GM21423 (cell line): Measurements from ENCODE around the gene FASTK.

Experiments used
- ATAC-seq: cut with Tn5 transposase; IDR thresholded peaks from one replicate; pipeline ENCODE4 v1.9.1; 2021; ENCODE audit warnings: mild to moderate bottlenecking, moderate library complexity; ENCODE audit not compliant: unreplicated experiment

FASTK gene

DNA sequence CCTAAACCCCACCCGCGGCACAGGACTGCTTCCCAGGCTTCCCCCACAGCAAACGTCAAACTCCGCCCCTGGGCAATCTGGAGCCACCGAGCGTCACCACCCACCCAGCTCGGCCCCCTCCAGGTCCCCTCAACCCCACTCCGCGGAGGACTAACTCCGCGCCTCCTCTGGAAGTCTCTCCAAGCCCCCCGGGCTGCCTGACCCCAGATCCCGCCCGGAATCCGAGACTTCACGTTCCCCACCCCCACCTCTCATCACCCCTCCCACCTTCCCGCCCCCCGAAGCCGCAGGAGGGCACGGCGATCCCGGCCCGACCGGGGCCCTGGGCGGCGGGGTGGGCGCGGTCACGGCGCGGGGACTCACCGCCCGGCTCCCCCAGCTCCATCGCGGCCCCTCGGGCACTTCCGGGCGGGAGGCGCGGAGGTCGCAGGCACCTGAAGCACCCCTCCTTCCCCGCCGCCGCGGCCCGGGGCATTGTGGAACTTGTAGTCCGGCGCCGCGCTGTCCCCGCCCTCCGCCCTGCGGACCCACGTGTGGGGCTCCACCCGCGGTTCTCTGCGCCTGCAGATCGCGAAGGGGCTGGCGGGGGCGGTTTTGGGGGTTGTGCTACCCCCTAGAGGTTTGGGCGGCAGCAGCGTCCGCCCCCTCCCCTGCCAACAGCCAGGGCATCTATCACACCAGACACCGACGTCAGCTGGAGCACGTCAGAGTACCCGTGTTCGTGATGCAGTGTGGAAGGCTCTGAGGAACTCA is 2.6 kb upstream of the FASTK start, which contains the start of gene TMUB1:
Gene TMUB1, minus strand, starts transcription at position 423 of the 753 bp plus-strand sequence. CDS start 930 bp downstream, outside the sequence.
- peak; percentile 42 for ATAC-seq

DNA sequence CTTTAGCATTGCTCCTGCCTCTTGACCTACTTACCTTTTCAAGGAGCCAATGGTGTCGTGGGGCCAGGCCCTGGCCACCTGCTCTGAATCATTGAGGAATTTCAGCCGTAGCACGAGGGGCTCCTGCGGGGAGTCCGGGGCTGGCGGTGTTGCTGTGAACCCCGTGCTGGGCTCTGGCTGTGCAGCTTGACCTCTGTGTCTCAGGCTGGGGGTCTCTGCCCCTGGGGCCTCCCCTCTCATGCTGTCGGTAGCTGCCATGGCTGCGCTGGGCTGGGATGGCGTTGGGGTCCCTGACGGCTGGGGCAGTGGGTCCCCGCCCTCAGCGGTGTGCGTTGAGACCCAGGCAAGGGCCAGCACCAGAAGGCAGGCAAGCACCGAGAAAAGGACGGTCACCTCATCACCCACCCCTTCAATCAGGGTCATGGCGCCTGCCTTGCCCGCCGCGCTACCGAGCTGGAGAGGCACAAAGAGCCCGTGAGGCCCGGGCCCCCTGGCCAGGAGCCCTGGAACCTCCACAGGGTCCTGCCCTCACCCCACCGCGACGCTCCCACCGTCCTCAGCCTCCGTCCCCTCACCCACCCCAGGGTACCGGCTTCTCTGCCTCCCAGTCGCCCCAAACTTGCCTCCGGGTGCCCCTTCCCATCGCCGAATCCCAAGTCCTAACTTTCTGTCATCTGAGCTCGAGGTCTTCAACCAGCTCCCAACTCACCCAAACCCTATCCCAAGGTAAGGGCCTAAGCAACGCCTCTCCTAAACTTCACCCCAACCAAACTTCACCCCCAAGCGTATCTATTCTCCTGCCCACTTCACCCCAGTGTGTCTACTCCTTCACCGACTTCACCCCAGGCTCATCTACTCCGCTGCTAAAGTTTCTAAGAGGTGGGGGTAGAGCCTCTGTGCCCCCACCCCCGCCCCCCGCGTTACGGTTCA is 1.8 kb upstream of the FASTK start:
- ATAC-seq = no peak

DNA sequence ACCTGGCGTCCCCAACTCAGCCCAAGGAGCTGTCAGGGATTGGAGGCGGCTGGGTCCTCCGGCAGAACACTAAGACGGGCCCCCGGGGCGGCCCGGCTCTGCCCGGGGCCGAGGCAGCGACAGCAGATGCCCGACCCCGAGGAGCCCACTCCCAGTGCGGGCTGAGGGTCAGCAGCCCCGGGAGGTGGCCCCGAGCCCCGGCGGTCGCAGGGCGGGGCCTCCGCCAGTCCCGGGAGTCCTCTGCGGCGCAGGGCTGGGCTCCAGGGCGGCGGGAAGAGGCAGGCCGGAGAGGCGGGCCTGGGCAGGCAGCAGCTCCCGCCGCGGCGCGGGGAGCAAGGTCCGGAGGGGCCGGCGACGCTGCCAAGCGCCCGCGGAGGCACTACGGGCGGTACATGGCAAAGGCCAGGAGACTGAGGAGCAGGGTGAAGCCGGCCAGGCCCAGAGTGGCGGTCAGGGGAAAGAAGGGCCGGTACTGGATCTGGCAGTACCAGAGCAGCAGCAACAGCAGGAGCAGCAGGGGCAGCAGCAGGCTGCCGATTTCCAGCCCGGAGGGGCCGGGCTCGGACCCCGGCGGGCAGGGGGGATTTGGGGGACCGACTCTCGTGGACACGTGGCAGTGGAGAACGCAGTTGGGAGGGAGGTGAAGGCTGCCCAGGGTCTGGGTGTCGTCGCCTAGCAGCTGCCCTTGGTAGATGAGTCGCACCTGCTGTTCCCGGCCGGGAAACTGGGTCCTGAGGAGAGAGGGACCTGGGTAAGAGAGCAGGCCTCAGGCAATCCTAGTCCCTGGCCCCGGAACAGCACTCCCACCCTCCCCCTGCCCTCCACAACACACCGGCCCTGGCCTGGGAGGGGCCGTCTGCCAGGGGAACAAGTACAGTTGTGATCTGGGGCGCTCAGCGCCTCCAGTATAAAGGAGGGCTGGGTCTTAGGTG is 827 bp upstream of the FASTK start:
- ATAC-seq = no peak

DNA sequence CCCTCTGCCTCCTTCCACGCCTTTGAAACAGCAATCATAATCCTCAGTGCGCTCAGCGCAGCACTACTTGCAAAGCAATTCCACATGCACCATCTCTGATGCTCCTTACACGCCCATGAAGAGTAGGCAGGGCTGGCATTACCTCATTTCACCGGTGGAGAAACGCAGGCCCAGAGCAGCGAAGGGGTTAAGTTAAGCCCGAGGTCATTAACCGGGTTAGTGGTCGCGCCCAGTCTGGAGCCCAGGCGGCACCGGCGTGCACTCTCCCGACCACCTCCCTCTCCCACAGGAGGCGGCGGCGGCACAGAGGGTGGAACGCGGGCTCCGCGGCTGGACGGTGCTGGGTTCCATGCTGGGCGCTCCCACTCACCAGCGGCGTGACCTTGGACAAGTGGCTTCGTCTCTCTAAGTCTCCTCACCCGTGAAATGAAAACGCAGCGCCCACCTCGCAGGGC is 515 bp downstream of the FASTK start:
- ATAC-seq = no peak

DNA sequence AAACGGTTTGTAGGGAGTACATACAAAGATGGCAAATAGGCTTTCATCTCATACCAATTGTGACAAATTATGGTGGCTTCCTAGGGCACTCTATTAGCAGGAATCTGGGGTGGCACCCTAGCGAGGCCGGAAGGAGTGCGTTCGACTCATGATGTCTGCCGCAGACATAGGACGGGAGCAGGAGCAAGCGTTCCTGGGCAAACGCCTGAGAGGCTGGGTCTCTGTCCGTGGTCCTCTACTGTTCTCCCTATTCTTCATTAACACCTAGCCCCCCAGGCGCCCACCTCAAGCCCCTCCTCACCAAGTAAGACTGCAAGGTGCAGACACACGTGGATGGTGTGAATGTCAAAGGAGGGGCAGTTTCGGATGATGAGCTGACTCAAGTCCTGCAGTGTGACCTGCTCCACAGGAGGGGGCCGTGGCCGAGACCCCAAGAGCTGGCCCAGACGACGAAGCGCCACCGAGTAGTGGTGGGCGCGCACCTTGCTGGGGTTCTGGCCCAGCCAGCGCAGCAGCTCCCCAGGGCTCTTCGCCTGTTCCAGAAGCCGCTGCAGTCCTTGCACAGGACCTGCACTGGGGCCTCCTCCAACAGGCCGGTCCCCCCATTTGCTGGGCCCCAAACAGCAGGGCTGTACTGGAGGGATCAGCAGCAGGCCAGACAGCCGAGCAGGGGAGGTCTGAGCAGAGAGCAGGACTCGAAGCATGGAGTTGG is 1.3 kb downstream of the FASTK start:
- no peak for ATAC-seq

DNA sequence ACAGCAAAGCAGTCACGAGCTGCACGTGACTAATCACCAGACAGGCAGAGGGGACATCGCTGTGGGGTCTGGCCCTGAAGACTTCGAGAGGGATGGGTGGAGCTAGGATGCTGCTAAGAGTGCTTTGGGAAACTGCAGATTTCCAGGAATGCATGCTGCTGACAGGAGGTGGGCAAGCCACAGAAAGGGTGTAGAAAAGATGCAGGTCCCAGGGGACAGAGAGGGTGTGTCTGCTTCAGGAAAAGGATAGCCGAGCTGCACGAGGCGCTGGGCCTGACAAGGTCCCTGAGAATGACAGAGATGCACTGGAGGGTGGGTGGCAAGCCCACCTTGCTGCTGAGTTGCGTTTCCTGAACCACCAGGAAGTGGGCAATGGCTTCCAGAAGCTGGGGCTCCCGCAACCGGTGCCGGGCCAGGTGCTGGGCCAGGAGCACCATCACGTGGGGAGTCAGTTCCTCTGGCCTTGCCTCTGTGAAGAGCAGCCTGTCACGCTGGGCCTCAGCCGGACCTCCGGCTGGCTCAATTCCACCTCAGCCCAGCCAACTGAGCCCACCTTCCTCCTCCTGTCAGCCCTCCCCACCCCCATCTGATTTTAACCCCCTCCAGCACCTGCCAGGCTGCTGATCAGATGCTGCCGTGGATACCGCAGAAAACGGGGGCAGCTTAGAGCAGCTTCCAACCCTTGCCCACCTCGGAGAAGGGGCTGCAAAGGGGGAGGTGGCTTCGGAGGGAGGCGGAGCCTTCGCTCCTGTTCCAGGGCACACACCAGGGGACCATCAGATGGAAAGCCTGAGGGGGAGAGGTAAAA is 2.2 kb downstream of the FASTK start:
- ATAC-seq = no peak

DNA sequence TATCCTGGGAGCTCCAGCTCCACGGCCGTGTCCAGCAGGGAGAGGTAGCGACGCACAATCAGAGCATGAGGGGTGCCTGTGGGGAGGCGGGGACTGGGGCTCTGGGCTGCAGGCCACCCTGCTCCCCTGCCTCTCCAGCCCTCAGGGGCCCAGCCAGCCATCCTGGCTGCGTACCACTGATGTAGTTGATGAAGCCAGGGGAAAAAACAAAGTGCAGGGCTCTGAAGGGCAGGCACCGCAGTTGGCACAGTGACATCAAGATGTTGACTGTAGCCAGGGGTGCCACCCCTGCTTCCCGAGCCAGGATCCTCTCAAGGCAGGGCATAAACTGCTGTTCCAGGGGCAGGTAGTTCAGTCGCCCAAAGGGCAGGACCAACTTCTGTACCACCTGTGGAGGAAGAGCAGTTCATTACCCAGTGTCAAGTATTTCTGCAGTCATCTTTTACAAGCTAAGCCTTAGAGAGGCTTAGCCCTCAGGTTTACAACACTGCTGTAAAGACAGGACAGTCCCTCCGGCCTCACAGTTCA is 2.8 kb downstream of the FASTK start:
- ATAC-seq = no peak

DNA sequence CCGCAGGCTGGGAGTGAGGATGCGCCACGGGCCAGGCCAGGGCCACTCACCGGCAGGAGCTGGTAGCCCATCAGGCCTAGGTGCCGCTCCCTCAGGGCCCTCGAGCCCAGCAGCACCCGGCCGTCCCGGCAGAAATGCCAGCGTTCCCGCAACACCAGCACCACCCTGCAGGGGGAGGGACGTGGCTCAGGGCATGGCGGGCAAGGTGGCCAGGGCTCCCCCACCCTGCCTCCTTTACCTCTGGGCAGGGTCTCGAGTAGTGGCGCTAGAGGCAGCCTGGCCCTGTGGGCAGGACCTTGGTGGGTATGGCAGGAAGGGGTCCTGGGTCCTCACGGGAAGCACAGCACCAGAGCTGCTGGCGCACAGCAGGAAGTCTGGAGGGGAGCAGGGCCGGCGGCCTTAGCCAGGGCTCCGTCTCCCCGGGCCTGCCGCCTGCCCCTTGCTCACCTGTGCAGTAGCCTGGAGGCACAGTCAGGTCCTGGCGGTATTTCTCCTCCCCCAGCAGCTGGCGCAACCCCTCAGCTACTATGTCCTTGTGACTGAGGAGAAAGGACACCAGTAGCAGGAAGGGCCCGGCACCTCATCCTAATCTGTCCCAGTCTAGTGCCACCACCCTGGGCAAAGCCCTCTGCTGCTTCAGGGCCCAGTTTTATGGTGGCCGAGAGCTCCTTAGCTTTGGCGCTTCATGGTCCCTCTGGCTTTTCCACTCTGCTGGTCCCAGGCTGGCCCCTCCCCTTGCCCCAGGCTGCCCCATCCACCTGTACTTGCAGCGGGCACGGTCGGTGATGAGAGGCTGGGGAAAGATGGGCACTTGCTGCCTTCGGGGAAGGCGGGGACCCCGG is 3.5 kb downstream of the FASTK start:
- no peak for ATAC-seq

DNA sequence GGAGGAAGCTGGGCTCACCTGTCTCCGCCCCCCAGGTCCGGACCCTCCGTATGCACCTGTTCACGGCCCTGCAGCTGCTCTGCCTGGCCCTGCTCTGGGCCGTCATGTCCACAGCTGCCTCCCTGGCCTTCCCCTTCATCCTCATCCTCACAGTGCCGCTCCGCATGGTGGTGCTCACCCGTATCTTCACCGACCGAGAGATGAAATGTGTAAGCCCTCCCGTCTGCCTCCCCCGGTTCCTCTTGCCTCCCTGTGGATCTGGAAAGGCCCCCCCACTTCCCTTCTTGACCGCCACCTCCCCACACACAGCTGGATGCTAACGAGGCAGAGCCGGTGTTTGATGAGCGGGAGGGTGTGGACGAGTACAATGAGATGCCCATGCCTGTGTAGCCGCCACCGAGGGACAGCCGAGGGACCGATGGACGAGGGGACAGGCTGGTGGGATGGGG is 4.6 kb downstream of the FASTK start:
- ATAC-seq = no peak

DNA sequence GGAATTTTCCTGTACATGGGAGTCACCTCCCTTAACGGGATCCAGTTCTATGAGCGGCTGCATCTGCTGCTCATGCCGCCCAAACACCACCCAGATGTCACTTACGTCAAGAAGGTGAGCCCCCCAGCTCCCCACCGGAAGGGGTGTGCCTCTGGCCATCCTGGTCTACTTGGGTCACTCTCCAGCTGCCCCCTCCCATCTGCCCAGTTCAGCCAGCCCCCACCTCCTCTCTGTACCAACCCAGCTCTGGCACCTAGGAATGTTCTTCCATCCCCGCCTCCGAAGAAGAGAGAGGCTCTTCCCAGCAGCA is 5.0 kb downstream of the FASTK start:
- ATAC-seq = no peak

DNA sequence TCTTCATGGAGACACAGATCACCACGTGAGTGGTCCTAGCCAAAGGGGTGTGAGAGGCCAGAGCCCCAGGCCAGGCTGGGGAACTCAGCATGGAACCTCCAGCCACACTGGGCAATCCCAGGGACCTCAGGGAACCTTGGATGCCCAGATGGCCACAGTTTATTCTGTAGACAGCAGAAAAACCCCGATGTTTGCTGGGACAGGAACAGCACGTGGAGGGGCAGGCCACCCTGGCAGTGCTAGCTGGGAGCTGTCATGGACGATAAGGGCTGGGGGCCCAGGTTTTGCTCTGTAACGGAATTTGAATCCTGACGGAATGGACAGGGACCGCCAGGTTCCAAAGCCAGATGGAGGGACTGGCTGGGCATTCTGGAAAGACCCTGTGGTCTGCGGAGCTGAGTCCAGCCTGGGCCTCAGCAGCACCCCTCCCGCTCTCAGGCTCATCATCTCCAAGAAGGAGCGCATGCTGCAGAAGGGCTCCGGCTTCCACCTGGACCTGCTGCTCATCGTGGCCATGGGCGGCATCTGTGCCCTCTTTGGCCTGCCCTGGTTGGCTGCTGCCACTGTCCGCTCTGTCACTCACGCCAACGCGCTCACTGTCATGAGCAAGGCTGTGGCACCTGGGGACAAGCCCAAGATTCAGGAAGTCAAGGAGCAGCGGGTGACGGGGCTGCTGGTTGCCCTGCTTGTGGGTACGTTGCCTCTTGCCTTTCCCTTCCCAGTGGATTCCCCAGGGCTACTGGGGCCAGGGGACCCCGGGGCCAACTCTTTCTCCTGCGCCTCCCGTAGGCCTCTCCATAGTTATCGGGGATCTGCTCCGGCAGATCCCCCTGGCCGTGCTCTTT is 5.6 kb downstream of the FASTK start:
- no peak for ATAC-seq

DNA sequence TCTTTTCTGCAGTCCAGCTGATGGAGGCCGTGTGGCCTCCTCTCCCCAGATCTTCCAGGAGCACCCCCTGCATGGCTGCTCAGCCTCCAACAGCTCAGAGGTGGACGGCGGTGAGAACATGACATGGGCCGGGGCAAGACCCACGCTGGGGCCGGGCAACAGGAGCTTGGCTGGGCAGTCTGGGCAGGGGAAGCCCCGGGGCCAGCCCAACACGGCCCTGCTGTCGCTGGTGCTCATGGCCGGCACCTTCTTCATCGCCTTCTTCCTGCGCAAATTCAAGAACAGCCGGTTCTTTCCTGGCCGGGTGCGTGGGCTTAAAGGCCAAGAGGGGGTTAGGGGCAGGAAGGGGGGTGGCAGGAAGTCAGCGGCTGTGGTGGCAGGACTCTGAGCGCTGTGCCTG is 6.6 kb downstream of the FASTK start:
- no peak for ATAC-seq

DNA sequence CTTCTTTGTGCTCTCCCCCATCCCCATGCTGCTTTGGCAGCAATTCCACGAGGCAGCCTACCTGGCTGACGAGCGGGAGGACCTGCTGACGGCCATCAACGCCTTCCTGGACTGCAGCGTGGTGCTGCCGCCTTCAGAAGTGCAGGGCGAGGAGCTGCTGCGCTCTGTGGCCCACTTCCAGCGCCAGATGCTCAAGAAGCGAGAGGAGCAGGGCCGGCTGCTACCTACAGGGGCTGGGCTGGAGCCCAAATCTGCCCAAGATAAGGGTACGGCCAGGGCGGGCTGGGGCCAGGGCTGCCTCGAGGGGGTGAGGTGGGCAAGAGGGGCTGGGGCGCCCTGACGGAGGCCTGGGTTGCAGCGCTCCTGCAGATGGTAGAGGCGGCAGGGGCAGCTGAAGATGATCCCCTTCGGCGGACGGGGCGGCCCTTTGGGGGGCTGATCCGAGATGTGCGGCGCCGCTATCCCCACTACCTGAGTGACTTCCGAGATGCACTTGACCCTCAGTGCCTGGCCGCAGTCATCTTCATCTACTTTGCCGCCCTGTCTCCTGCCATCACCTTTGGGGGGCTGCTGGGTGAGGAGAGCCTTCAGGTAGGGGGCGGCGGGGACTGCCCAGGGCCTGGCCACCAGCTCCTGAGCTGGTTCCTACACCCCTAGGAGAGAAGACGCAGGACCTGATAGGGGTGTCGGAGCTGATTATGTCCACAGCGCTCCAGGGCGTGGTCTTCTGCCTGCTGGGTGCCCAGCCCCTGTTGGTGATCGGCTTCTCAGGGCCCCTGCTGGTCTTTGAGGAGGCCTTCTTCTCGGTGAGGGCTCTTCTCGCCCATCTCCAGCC is 9.4 kb downstream of the FASTK start:
- ATAC-seq = no peak

DNA sequence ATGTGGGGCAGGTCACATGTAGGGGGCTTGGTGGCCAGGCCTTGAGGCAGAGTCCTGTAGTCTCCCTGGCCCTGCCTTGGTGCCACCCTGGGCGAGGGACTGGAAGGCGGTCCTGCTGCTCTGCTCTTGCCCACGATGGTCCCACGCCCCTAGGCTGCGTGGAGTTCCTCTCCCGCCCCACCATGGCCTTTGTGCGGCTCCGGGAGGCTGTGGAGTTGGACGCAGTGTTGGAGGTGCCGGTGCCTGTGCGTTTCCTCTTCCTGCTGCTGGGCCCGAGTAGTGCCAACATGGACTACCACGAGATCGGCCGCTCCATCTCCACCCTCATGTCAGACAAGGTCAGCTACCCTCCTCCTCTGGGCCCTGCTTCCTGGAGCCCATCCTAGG is 10.0 kb downstream of the FASTK start:
- ATAC-seq = no peak

DNA sequence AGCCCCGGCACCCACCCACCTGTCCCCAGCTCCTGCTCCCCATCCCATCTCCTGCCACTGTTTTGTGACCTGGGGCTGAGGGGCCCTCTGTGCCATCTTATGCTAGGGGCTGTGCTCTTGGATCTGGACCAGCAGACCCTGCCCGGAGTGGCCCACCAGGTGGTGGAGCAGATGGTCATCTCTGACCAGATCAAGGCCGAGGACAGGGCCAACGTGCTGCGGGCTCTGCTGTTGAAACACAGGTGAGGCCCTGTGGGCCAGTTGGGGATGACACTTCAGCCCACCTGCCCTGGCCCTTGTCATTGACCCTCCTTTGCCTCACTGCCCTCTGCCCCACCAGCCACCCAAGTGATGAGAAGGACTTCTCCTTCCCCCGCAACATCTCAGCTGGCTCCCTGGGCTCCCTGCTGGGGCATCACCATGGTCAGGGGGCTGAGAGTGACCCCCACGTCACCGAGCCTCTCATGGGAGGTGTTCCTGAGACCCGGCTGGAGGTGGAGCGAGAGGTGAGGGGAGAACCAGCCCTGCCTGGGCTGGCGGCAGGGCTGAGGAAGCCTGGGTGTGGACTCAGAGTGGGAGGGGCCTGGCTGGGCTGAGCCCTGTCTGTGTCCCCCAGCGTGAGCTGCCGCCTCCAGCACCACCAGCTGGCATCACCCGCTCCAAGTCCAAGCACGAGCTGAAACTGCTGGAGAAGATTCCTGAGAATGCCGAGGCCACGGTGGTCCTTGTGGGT is 10.6 kb downstream of the FASTK start:
- ATAC-seq = no peak
